Measurements from ENCODE around the gene PHYHD1.
A peak's percentile ranks its signal among the peaks of the same experiment; 100 is the strongest.
"Not testable (repeated sequence)": the region's sequence is repeated elsewhere in the genome, so short reads cannot be mapped to it uniquely, and the experiment has no call there.

PHYHD1 gene

GRCh38 chr9:128947527-128948301 is 26.9 kb downstream of the PHYHD1 start, which contains the start of the genes DOLK and NUP188:
TSS of gene DOLK (minus strand) at chr9:128947603. CDS start at chr9:128947303, 300 bp downstream.
TSS of gene NUP188 (plus strand) at chr9:128947699. CDS start at chr9:128947720, 21 bp downstream.
- H3K27ac ChIP-seq: peak within 1 kb of the TSS; percentile 81
- no peak for TF ChIP-seq ZFX (IDR thresholded peaks at IDR 0.05; ENCODE audit: borderline replicate concordance)
- TF ChIP-seq, protein P1, sequence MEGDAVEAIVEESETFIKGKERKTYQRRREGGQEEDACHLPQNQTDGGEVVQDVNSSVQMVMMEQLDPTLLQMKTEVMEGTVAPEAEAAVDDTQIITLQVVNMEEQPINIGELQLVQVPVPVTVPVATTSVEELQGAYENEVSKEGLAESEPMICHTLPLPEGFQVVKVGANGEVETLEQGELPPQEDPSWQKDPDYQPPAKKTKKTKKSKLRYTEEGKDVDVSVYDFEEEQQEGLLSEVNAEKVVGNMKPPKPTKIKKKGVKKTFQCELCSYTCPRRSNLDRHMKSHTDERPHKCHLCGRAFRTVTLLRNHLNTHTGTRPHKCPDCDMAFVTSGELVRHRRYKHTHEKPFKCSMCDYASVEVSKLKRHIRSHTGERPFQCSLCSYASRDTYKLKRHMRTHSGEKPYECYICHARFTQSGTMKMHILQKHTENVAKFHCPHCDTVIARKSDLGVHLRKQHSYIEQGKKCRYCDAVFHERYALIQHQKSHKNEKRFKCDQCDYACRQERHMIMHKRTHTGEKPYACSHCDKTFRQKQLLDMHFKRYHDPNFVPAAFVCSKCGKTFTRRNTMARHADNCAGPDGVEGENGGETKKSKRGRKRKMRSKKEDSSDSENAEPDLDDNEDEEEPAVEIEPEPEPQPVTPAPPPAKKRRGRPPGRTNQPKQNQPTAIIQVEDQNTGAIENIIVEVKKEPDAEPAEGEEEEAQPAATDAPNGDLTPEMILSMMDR (IDR thresholded peaks at IDR 0.05): no peak

DNA sequence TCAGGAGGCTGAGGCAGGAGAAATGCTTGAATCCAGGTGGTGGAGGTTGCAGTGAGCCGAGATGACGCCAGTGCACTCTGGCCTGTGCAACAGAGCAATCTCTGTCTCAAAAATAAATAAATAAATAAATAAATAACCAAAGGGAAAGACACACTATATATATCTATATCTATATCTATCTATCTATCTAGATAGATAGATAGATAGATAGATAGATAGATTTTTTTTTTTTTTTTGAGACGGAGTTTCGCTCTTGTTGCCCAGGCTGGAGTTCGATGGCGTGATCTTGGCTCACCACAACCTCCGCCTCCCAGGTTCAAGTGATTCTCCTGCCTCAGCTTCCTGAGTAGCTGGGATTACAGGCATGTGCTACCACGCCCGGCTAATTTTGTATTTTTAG is 40.6 kb downstream of the PHYHD1 start:
- H3K27ac ChIP-seq: not testable (repeated sequence)

DNA sequence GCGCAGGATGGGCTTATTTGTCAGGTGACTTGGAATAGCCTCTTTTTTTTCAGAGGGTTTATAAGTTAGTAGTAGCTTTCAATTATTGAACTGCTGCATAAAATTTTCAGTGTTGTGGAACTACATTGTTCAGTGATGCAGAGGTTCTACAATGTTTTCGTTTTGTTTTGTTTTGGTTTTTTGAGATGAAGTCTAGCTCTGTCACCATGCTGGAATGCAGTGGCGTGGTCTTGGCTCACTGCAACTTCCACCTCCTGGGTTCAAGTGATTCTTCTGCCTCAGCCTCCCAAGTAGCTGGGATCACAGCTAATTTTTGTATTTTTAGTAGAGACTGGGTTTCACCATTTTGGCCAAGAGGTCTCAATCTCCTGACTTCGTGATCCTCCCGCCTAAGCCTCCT is 48.7 kb downstream of the PHYHD1 start:
- no peak overlapping the region for H3K27ac ChIP-seq
- TF ChIP-seq, protein P1 (IDR thresholded peaks at IDR 0.05): no peak
- no peak for TF ChIP-seq ZFX (IDR thresholded peaks at IDR 0.05; ENCODE audit: borderline replicate concordance)

GRCh38 chr9:128972956-128973355 is 52.2 kb downstream of the PHYHD1 start:
- H3K27ac ChIP-seq: no peak overlapping the region
- TF ChIP-seq, protein P1 (IDR thresholded peaks at IDR 0.05): no peak
- TF ChIP-seq ZFX (IDR thresholded peaks at IDR 0.05; ENCODE audit: borderline replicate concordance): no peak

- TF ChIP-seq ZFX (IDR thresholded peaks at IDR 0.05; ENCODE audit: borderline replicate concordance): no peak
- TF ChIP-seq, protein P1 (IDR thresholded peaks at IDR 0.05): no peak
- no peak overlapping the region for H3K27ac ChIP-seq
Observed at GRCh38 chr9:128979111-128979510, 58.3 kb downstream of the PHYHD1 start.

DNA sequence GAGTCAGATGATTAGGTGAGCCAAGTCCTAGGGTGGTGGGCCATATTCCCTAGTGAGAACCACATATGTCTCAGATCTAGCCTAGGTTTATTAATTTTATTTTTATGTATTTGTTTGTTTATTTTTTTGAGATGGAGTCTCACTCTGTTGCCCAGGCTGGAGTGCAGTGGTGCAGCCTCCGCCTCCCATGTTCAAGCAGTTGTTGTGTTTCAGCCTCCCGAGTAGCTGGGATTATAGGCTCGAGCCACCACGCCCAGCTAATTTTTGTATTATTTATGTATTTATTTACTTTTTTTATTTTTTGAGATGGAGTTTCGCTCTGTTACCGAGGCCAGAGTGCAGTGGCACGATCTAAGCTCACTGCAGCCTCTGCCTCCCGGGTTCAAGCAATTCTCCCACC is 62.8 kb downstream of the PHYHD1 start:
- no peak overlapping the region for H3K27ac ChIP-seq
- no peak for TF ChIP-seq ZFX (IDR thresholded peaks at IDR 0.05; ENCODE audit: borderline replicate concordance)
- TF ChIP-seq, protein P1 (IDR thresholded peaks at IDR 0.05): no peak

- H3K27ac ChIP-seq: no peak overlapping the region
- no peak for TF ChIP-seq ZFX (IDR thresholded peaks at IDR 0.05; ENCODE audit: borderline replicate concordance)
- TF ChIP-seq, protein P1 (IDR thresholded peaks at IDR 0.05): no peak
Observed at GRCh38 chr9:128986671-128987070, 65.9 kb downstream of the PHYHD1 start.

Data from 22Rv1 (cell line).